Measurements from ENCODE around the gene FUT9. TPM values are rescaled to one million over a fixed set of nuclear protein-coding genes. Genes with fewer than 3 reads are reported as not detected.

The FUT9 gene
- total and polyA plus RNA-seq, 4 donors = under 0.01 TPM; not detected in 3

DNA sequence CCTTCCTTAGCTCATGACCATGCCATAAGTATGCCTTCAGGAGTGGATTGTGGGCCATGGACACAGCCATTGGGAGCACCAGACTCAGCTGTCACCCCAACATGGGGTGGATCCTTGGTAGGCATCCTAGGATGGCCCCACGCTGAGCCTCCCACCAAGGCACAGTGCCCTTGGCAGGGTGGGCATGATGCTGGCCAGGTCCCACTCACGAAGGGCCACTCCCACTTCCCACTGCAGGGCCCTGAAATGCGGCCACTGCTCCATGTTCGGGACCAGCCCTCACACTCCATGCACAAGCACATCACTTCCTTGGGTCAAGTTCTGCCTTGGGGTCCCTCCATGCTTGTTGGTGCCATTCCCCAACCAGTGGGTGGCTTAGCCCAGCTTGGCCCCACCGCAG lies 12.9 kb upstream of the FUT9 start:
- ATAC-seq (ENCODE audit: low FRiP score) (peak; percentile 15), DNase-seq (no peak)
- WGBS, 2 donors = 89 to 91% methylated on average over 5 of the region's 5 CpGs
- Histone ChIP-seq H3K9me3 (ENCODE audit: control insufficient read depth, low read length) (no peaks in the 10 kb centered on the region), H3K36me3 (ENCODE audit: control insufficient read depth in 1 of 2, insufficient read depth in 2 of 2, low read length in 1 of 2) (no peaks in the 10 kb centered on the region), H3K27me3 (ENCODE audit: control insufficient read depth in 1 of 2, insufficient read depth in 2 of 2, low read length in 1 of 2) (no peaks in the 10 kb centered on the region), H3K27ac (ENCODE audit: low read depth in 1 of 2, low read length in 2 of 2) (no peak overlapping the region), H3K4me1 (ENCODE audit: control insufficient read depth in 1 of 2, insufficient read depth in 2 of 2, low read length in 2 of 2) (no peaks in the 10 kb centered on the region), H3K4me3 (ENCODE audit: low read length in 2 of 2) (no peak overlapping the region)
- intact Hi-C loops (cut with DNase I) = no loop called here

DNA sequence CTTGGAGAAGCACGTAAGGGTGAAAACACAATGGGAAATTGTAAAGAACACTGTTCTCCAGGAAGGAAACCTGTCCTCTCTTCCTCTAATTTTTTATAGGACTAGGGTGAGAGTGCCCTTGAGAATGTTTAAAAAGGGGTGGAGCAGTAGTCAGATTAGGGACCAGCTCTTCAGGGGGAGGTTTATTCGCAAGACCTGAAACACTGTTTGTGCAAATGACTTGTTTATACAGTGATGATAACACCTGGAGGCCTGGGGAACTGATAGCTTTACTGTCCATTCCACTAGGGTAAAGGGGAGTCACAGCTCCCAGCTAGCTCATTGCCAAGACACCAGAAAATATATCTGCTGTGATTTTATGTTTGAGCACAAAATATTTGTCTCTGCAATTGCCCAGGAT lies 8.1 kb upstream of the FUT9 start:
- no peaks in the 10 kb centered on the region for H3K27me3 ChIP-seq (ENCODE audit: control insufficient read depth in 1 of 2, insufficient read depth in 2 of 2, low read length in 1 of 2)
- 70 to 72% methylated on average over 2 of the region's 2 CpGs for WGBS, 2 donors
- no peaks in the 10 kb centered on the region for H3K9me3 ChIP-seq (ENCODE audit: control insufficient read depth, low read length)
- DNase-seq = no peak
- ATAC-seq (ENCODE audit: low FRiP score) = no peak
- H3K36me3 ChIP-seq (ENCODE audit: control insufficient read depth in 1 of 2, insufficient read depth in 2 of 2, low read length in 1 of 2) = no peaks in the 10 kb centered on the region
- H3K4me1 ChIP-seq (ENCODE audit: control insufficient read depth in 1 of 2, insufficient read depth in 2 of 2, low read length in 2 of 2) = no peaks in the 10 kb centered on the region
- H3K27ac ChIP-seq (ENCODE audit: low read depth in 1 of 2, low read length in 2 of 2) = no peak overlapping the region
- intact Hi-C loops (cut with DNase I) = no loop called here
- H3K4me3 ChIP-seq (ENCODE audit: low read length in 2 of 2) = no peak overlapping the region

DNA sequence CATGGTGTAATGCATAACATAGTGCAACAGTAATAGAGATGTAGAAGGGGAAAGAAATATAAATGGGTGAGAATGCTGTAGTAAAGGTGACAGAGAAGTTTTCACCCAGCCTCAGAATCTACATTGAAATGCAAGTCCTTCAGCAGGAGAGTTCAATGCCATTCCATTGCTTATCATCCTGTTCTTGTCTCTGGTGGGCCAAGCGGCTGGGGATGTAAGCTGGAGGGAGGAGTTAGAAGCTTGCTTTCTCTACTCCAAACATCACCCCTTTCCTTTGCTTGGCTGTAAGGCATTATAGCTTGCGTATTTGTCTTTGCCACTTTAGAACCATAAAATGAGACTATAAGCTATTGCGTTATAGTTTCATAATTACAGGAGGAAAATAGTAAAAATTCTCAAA lies 2.2 kb upstream of the FUT9 start:
- no peaks in the 10 kb centered on the region for H3K27me3 ChIP-seq (ENCODE audit: control insufficient read depth in 1 of 2, insufficient read depth in 2 of 2, low read length in 1 of 2)
- H3K4me1 ChIP-seq (ENCODE audit: control insufficient read depth in 1 of 2, insufficient read depth in 2 of 2, low read length in 2 of 2) = no peaks in the 10 kb centered on the region
- H3K27ac ChIP-seq (ENCODE audit: low read depth in 1 of 2, low read length in 2 of 2) = no peak overlapping the region
- no peak for DNase-seq
- intact Hi-C loops (cut with DNase I) = no loop called here
- H3K36me3 ChIP-seq (ENCODE audit: control insufficient read depth in 1 of 2, insufficient read depth in 2 of 2, low read length in 1 of 2) = no peaks in the 10 kb centered on the region
- ATAC-seq (ENCODE audit: low FRiP score) = no peak
- H3K9me3 ChIP-seq (ENCODE audit: control insufficient read depth, low read length) = no peaks in the 10 kb centered on the region
- WGBS, 2 donors = 74 to 78% methylated on average over 3 of the region's 3 CpGs
- no peak overlapping the region for H3K4me3 ChIP-seq (ENCODE audit: low read length in 2 of 2)

DNA sequence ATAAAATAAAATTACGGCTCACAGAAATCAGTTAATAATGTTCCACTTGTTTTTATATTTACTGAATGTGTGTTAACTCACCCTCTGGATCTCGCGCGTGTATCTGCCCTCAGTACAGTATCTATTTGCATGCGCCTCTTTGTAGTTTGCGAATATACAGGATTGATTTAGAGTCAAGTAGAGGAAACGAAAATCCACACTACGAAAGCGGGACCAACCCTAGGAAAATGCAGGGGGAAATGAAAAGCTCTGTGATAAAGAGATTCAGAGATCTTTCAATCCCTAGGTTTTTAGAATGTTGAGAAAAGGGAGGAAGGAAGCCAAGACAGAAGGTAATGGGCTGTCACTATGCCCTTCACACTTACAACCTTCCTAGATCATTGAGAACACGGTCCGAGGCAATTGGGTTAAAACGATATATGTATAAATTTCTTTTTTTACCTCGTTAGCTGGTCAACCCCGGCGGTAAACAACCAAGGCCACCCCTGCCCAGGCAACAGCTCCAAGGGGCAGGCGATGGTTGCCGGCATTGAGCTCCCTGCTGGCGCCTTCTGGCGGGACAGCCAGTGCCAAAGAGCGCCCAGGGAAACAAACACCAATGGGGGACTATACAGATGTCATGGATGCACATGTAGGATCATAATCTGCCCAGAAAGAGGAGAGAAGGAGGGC lies 792 bp upstream of the FUT9 start:
- no peaks in the 10 kb centered on the region for H3K4me1 ChIP-seq (ENCODE audit: control insufficient read depth in 1 of 2, insufficient read depth in 2 of 2, low read length in 2 of 2)
- no peaks in the 10 kb centered on the region for H3K27me3 ChIP-seq (ENCODE audit: control insufficient read depth in 1 of 2, insufficient read depth in 2 of 2, low read length in 1 of 2)
- intact Hi-C loops (cut with DNase I) = no loop called here
- H3K27ac ChIP-seq (ENCODE audit: low read depth in 1 of 2, low read length in 2 of 2) = no peak overlapping the region
- peak in 1 of 2 donors; percentile 50 for DNase-seq
- no peaks in the 10 kb centered on the region for H3K9me3 ChIP-seq (ENCODE audit: control insufficient read depth, low read length)
- no peak for ATAC-seq (ENCODE audit: low FRiP score)
- 8 to 9% methylated on average over 20 of the region's 20 CpGs for WGBS, 2 donors
- H3K4me3 ChIP-seq (ENCODE audit: low read length in 2 of 2) = peak overlapping the region in 1 of 2 donors; percentile 16
- no peaks in the 10 kb centered on the region for H3K36me3 ChIP-seq (ENCODE audit: control insufficient read depth in 1 of 2, insufficient read depth in 2 of 2, low read length in 1 of 2)

DNA sequence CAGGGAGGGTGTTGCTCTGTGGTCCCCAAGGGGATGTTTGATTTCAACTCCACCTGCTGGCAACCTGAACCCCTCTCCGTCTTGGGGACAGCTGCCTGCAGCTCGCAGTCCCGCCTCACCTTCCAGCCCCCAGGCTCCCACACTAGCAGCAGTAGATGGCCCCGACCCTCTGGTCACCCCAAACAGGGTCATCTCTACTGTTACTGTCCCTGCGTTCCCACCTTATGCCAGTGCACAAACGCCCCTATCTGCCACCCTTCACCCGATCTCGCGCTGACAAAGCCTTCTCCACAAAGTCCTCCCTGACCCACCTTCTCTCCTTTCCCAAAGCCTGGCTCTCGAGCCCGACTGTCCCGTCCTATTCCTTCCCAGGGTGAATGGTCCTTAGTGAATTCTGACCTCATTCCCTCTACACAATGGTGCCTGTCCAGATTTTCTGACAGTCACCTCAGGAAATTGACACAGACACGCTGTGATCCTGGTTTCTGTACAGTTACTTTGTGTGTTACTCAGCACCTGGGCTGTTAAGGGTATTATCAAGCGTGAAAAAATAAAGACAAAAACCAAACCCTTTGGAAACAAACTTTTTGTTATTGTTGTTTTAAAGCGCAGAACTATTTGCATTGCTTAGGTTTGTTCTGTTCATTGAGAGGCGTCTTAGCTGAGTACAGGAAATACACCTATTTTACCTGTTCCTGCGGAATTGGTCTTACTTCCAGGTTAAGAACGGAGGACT lies 728 bp downstream of the FUT9 start:
- intact Hi-C loops (cut with DNase I) = no loop called here
- no peak overlapping the region for H3K27ac ChIP-seq (ENCODE audit: low read depth in 1 of 2, low read length in 2 of 2)
- H3K4me3 ChIP-seq (ENCODE audit: low read length in 2 of 2) = no peak overlapping the region
- H3K9me3 ChIP-seq (ENCODE audit: control insufficient read depth, low read length) = no peaks in the 10 kb centered on the region
- 8% methylated on average over 18 of the region's 18 CpGs for WGBS, 2 donors
- DNase-seq (peak in 1 of 2 donors; percentile 39), ATAC-seq (ENCODE audit: low FRiP score) (no peak)
- no peaks in the 10 kb centered on the region for H3K4me1 ChIP-seq (ENCODE audit: control insufficient read depth in 1 of 2, insufficient read depth in 2 of 2, low read length in 2 of 2)
- H3K27me3 ChIP-seq (ENCODE audit: control insufficient read depth in 1 of 2, insufficient read depth in 2 of 2, low read length in 1 of 2) = no peaks in the 10 kb centered on the region
- no peaks in the 10 kb centered on the region for H3K36me3 ChIP-seq (ENCODE audit: control insufficient read depth in 1 of 2, insufficient read depth in 2 of 2, low read length in 1 of 2)

DNA sequence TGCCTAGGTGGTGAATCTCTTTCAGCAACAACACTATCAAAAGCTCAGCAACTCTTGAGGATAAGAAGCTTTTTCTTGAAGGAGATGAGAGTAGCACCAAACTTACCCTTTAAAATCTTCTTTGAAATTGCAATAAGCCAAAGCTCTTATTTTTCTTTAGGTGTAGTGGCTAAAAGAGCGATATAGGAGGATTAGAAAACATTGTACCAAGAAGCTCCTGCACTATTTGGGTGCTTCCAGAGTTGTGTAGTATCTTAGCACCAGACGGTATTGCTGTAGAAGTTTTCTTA lies 1.2 kb downstream of the FUT9 start:
- H3K27ac ChIP-seq (ENCODE audit: low read depth in 1 of 2, low read length in 2 of 2) = no peak overlapping the region
- no peak for ATAC-seq (ENCODE audit: low FRiP score)
- 58 to 60% methylated on average over 2 of the region's 2 CpGs for WGBS, 2 donors

DNA sequence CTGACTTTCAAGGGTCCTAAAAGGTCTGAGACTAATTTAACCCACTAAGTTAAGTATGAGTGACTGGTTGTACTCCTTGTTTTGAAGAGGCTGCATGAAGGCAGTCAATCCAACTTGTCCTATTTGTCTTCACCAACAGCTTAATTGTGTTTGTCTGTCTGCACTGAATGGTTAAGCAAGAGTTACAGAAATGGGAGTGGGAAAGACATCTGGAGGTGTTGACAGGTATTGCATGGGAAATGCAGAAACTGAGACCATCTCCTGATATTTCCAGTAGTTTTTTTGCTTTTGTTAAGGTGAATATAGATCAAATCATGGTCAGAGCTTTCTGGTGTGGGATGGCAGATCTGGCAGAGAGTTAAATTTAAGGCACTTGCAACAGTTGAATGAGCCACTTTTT lies 6.5 kb downstream of the FUT9 start:
- Histone ChIP-seq H3K27me3 (ENCODE audit: control insufficient read depth in 1 of 2, insufficient read depth in 2 of 2, low read length in 1 of 2) (no peaks in the 10 kb centered on the region), H3K27ac (ENCODE audit: low read depth in 1 of 2, low read length in 2 of 2) (no peak overlapping the region), H3K9me3 (ENCODE audit: control insufficient read depth, low read length) (no peaks in the 10 kb centered on the region), H3K4me3 (ENCODE audit: low read length in 2 of 2) (no peak overlapping the region), H3K4me1 (ENCODE audit: control insufficient read depth in 1 of 2, insufficient read depth in 2 of 2, low read length in 2 of 2) (no peaks in the 10 kb centered on the region), H3K36me3 (ENCODE audit: control insufficient read depth in 1 of 2, insufficient read depth in 2 of 2, low read length in 1 of 2) (no peaks in the 10 kb centered on the region)
- intact Hi-C loops (cut with DNase I) = no loop called here
- ATAC-seq (ENCODE audit: low FRiP score) = no peak
- no peak for DNase-seq

More for the DNA sequence above, 1.2 kb downstream of the FUT9 start:
- intact Hi-C loops (cut with DNase I) = no loop called here
- Histone ChIP-seq H3K27me3 (ENCODE audit: control insufficient read depth in 1 of 2, insufficient read depth in 2 of 2, low read length in 1 of 2) (no peaks in the 10 kb centered on the region), H3K36me3 (ENCODE audit: control insufficient read depth in 1 of 2, insufficient read depth in 2 of 2, low read length in 1 of 2) (no peaks in the 10 kb centered on the region), H3K9me3 (ENCODE audit: control insufficient read depth, low read length) (no peaks in the 10 kb centered on the region), H3K4me3 (ENCODE audit: low read length in 2 of 2) (no peak overlapping the region), H3K4me1 (ENCODE audit: control insufficient read depth in 1 of 2, insufficient read depth in 2 of 2, low read length in 2 of 2) (no peaks in the 10 kb centered on the region)
- DNase-seq = no peak

DNA sequence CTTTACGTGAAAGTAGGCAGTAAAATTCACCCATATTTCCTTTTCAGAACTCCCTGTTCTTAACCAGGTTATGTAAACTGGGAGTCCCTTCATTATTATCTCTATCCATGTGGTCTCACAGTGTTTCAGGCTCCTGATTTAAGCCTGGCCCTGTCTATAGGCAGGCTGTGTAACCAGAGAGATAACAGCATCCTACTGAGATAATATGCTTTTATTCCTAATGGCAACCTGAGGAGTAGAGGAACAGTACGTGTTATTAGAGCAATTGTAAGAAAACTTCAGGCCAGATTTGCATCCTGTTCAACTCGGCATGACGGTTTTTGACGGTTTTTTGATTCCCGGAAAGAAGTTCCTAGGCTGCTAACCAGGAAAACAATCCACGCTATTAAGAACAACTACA lies 16.9 kb downstream of the FUT9 start:
- Histone ChIP-seq H3K27ac (ENCODE audit: low read depth in 1 of 2, low read length in 2 of 2) (no peak overlapping the region), H3K27me3 (ENCODE audit: control insufficient read depth in 1 of 2, insufficient read depth in 2 of 2, low read length in 1 of 2) (no peaks in the 10 kb centered on the region), H3K4me1 (ENCODE audit: control insufficient read depth in 1 of 2, insufficient read depth in 2 of 2, low read length in 2 of 2) (no peaks in the 10 kb centered on the region), H3K36me3 (ENCODE audit: control insufficient read depth in 1 of 2, insufficient read depth in 2 of 2, low read length in 1 of 2) (no peaks in the 10 kb centered on the region), H3K9me3 (ENCODE audit: control insufficient read depth, low read length) (no peaks in the 10 kb centered on the region), H3K4me3 (ENCODE audit: low read length in 2 of 2) (no peak overlapping the region)
- 71 to 76% methylated on average over 7 of the region's 7 CpGs for WGBS, 2 donors
- no peak for DNase-seq
- intact Hi-C loops (cut with DNase I) = no loop called here
- ATAC-seq (ENCODE audit: low FRiP score) = no peak

DNA sequence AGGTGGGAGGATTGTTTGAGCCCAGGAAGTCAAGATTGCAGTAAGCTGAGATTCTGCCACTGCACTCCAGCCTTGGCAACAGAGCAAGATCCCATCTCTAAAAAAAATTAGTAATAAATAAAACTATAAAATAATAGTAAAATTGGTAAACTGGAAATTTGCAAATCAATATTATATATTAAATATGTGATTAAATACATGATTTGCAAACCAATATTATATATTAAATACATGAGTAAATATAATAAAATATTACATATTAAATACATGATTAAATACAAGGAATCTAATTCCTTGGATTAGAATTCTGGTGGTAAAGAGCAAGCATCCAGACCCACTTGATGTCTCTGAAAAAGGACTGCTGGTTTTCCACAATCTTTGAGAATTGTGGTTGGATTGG lies 35.8 kb downstream of the FUT9 start:
- Histone ChIP-seq H3K27me3 (ENCODE audit: control insufficient read depth in 1 of 2, insufficient read depth in 2 of 2, low read length in 1 of 2) (no peaks in the 10 kb centered on the region), H3K27ac (ENCODE audit: low read depth in 1 of 2, low read length in 2 of 2) (no peak overlapping the region), H3K36me3 (ENCODE audit: control insufficient read depth in 1 of 2, insufficient read depth in 2 of 2, low read length in 1 of 2) (no peaks in the 10 kb centered on the region), H3K9me3 (ENCODE audit: control insufficient read depth, low read length) (no peaks in the 10 kb centered on the region), H3K4me3 (ENCODE audit: low read length in 2 of 2) (no peak overlapping the region), H3K4me1 (ENCODE audit: control insufficient read depth in 1 of 2, insufficient read depth in 2 of 2, low read length in 2 of 2) (no peaks in the 10 kb centered on the region)
- ATAC-seq (ENCODE audit: low FRiP score) = no peak
- DNase-seq = no peak
- intact Hi-C loops (cut with DNase I) = no loop called here
